ENCODE data around the gene CYP4F11. TPM values are rescaled to one million over a fixed set of nuclear protein-coding genes. Genes with fewer than 3 reads are reported as not detected.

Gene CYP4F11
- total RNA-seq, 1 donor from 2014 or later: not detected

GRCh38 chr19:15945301-15945700 is 11.0 kb upstream of the CYP4F11 start:
- Mint-ChIP-seq H3K4me3 (ENCODE audit: unreplicated experiment) (no peak overlapping the region), H3K36me3 (ENCODE audit: low read depth, unreplicated experiment) (no peaks in the 10 kb centered on the region), H3K27ac (ENCODE audit: unreplicated experiment) (no peak overlapping the region), H3K27me3 (ENCODE audit: low read depth, unreplicated experiment) (no peaks in the 10 kb centered on the region), H3K4me1 (ENCODE audit: low read depth, unreplicated experiment) (no peaks in the 10 kb centered on the region), H3K9me3 (ENCODE audit: unreplicated experiment) (peaks cover 9% of the 10 kb centered on the region)
- Histone ChIP-seq H3K9me3 (ENCODE audit: insufficient read depth, low read depth, low read length) (peaks cover 9% of the 10 kb centered on the region), H3K36me3 (ENCODE audit: insufficient read depth, low read length) (no peaks in the 10 kb centered on the region), H3K9ac (ENCODE audit: low read length) (no peak overlapping the region), H4K20me1 (ENCODE audit: insufficient read depth, low read length) (no peaks in the 10 kb centered on the region), H3K79me2 (ENCODE audit: insufficient read depth, low read length) (no peaks in the 10 kb centered on the region), H2AFZ (ENCODE audit: low read depth, low read length) (no peak overlapping the region), H3K4me3 (ENCODE audit: insufficient read depth, low read depth, low read length) (no peak overlapping the region), H3K27ac (ENCODE audit: low read depth, low read length) (no peak overlapping the region), H3K4me2 (ENCODE audit: low read length) (no peak overlapping the region), H3K4me1 (ENCODE audit: insufficient read depth, low read length) (no peaks in the 10 kb centered on the region), H3K27me3 (ENCODE audit: insufficient read depth, low read length) (no peaks in the 10 kb centered on the region)
- DNase-seq (ENCODE audit: low read depth): no peak
- TF ChIP-seq CTCF (IDR thresholded peaks at IDR 0.05; ENCODE audit: insufficient read depth, low read depth, low read length): no peak
- no peak for FAIRE-seq

- no peak for FAIRE-seq
- Histone ChIP-seq H3K79me2 (ENCODE audit: insufficient read depth, low read length) (no peaks in the 10 kb centered on the region), H3K27ac (ENCODE audit: low read depth, low read length) (no peak overlapping the region), H2AFZ (ENCODE audit: low read depth, low read length) (no peak overlapping the region), H3K4me1 (ENCODE audit: insufficient read depth, low read length) (no peaks in the 10 kb centered on the region), H4K20me1 (ENCODE audit: insufficient read depth, low read length) (no peaks in the 10 kb centered on the region), H3K4me2 (ENCODE audit: low read length) (no peak overlapping the region), H3K9ac (ENCODE audit: low read length) (no peak overlapping the region), H3K4me3 (ENCODE audit: insufficient read depth, low read depth, low read length) (no peak overlapping the region), H3K27me3 (ENCODE audit: insufficient read depth, low read length) (no peaks in the 10 kb centered on the region), H3K9me3 (ENCODE audit: insufficient read depth, low read depth, low read length) (peaks cover 6% of the 10 kb centered on the region), H3K36me3 (ENCODE audit: insufficient read depth, low read length) (no peaks in the 10 kb centered on the region)
- H3K36me3 Mint-ChIP-seq (ENCODE audit: low read depth, unreplicated experiment): no peaks in the 10 kb centered on the region
- no peak for TF ChIP-seq CTCF (IDR thresholded peaks at IDR 0.05; ENCODE audit: insufficient read depth, low read depth, low read length)
- no peak for TF ChIP-seq EZH2 (IDR thresholded peaks at IDR 0.05; ENCODE audit: insufficient read depth, low read length)
- no peaks in the 10 kb centered on the region for H3K4me1 Mint-ChIP-seq (ENCODE audit: low read depth, unreplicated experiment)
- H3K9me3 Mint-ChIP-seq (ENCODE audit: unreplicated experiment): peaks cover 14% of the 10 kb centered on the region
- no peak overlapping the region for H3K27ac Mint-ChIP-seq (ENCODE audit: unreplicated experiment)
- no peaks in the 10 kb centered on the region for H3K27me3 Mint-ChIP-seq (ENCODE audit: low read depth, unreplicated experiment)
- no peak for DNase-seq (ENCODE audit: low read depth)
- H3K4me3 Mint-ChIP-seq (ENCODE audit: unreplicated experiment): no peak overlapping the region
Observed at GRCh38 chr19:15944401-15944800, 10.1 kb upstream of the CYP4F11 start.

GRCh38 chr19:15937771-15938170 is 3.4 kb upstream of the CYP4F11 start:
- no peak for FAIRE-seq
- Histone ChIP-seq H3K9me3 (ENCODE audit: insufficient read depth, low read depth, low read length) (peaks cover 7% of the 10 kb centered on the region), H4K20me1 (ENCODE audit: insufficient read depth, low read length) (no peaks in the 10 kb centered on the region), H2AFZ (ENCODE audit: low read depth, low read length) (no peak overlapping the region), H3K4me1 (ENCODE audit: insufficient read depth, low read length) (no peaks in the 10 kb centered on the region), H3K27ac (ENCODE audit: low read depth, low read length) (no peak overlapping the region), H3K4me2 (ENCODE audit: low read length) (no peak overlapping the region), H3K4me3 (ENCODE audit: insufficient read depth, low read depth, low read length) (no peak overlapping the region), H3K27me3 (ENCODE audit: insufficient read depth, low read length) (no peaks in the 10 kb centered on the region), H3K79me2 (ENCODE audit: insufficient read depth, low read length) (no peaks in the 10 kb centered on the region), H3K36me3 (ENCODE audit: insufficient read depth, low read length) (no peaks in the 10 kb centered on the region), H3K9ac (ENCODE audit: low read length) (no peak overlapping the region)
- H3K4me3 Mint-ChIP-seq (ENCODE audit: unreplicated experiment): no peak overlapping the region
- no peak overlapping the region for H3K27ac Mint-ChIP-seq (ENCODE audit: unreplicated experiment)
- DNase-seq (ENCODE audit: low read depth): no peak
- H3K4me1 Mint-ChIP-seq (ENCODE audit: low read depth, unreplicated experiment): no peaks in the 10 kb centered on the region
- H3K27me3 Mint-ChIP-seq (ENCODE audit: low read depth, unreplicated experiment): no peaks in the 10 kb centered on the region
- H3K9me3 Mint-ChIP-seq (ENCODE audit: unreplicated experiment): peaks cover 18% of the 10 kb centered on the region
- TF ChIP-seq CTCF (IDR thresholded peaks at IDR 0.05; ENCODE audit: insufficient read depth, low read depth, low read length) (no peak), EZH2 (IDR thresholded peaks at IDR 0.05; ENCODE audit: insufficient read depth, low read length) (no peak)
- H3K36me3 Mint-ChIP-seq (ENCODE audit: low read depth, unreplicated experiment): no peaks in the 10 kb centered on the region
